Measurements from ENCODE around the gene RPL21. TPM values are rescaled to one million over a fixed set of nuclear protein-coding genes. Genes with fewer than 3 reads are reported as not detected.

Gene RPL21
- total RNA-seq, 1 donor from 2014 or later = 802 TPM

DNA sequence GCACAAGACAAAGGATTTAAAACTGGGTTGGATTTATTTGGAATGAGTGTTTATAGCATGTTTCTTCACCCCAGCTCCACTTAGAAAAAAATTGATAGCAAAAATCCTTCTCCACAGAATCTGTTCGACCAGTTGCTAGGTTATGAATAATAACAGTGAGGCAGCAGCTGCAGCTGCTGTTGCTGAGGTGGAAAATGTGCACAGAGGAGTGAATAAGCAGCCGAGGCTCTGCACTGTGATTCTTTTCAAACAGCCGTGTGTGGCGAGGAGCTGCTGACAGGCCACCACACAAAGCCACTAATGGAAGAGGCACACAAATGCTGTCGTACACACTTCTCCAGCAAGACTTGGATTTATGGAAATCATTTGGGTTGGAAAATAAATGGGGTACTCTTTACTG, 12.8 kb downstream of the RPL21 start:
- H3K27ac Mint-ChIP-seq (ENCODE audit: unreplicated experiment) = peak overlapping the region; percentile 2
- no peak overlapping the region for H3K4me3 Mint-ChIP-seq (ENCODE audit: unreplicated experiment)
- peaks cover 10% of the 10 kb centered on the region for H3K4me1 Mint-ChIP-seq (ENCODE audit: unreplicated experiment)
- H3K9me3 Mint-ChIP-seq (ENCODE audit: unreplicated experiment) = no peaks in the 10 kb centered on the region
- no peak for DNase-seq (ENCODE audit: extremely low spot score, unreplicated experiment)
- H3K27me3 Mint-ChIP-seq (ENCODE audit: unreplicated experiment) = no peaks in the 10 kb centered on the region
- peaks cover 10% of the 10 kb centered on the region for H3K36me3 Mint-ChIP-seq (ENCODE audit: unreplicated experiment)
- TF ChIP-seq, protein P1, sequence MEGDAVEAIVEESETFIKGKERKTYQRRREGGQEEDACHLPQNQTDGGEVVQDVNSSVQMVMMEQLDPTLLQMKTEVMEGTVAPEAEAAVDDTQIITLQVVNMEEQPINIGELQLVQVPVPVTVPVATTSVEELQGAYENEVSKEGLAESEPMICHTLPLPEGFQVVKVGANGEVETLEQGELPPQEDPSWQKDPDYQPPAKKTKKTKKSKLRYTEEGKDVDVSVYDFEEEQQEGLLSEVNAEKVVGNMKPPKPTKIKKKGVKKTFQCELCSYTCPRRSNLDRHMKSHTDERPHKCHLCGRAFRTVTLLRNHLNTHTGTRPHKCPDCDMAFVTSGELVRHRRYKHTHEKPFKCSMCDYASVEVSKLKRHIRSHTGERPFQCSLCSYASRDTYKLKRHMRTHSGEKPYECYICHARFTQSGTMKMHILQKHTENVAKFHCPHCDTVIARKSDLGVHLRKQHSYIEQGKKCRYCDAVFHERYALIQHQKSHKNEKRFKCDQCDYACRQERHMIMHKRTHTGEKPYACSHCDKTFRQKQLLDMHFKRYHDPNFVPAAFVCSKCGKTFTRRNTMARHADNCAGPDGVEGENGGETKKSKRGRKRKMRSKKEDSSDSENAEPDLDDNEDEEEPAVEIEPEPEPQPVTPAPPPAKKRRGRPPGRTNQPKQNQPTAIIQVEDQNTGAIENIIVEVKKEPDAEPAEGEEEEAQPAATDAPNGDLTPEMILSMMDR (IDR thresholded peaks at IDR 0.05) = no peak

DNA sequence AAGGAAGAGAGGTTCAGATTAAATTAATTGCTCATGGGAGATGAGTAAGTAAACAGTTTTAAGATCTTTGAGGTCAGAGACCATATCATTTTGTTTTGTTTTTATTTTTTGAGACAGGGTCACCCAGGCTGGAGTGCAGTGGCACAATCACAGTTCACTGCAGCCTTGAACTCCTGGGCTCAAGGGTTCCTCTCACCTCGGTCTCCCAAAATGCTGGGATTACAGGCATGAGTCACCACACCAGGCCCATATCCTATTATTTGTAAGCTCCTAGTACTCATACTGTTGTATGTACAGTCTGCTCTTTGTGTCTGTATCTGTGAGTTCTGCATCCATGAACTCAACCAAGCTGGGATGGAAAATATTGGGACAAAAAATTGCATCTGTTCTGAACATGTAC, 13.3 kb downstream of the RPL21 start:
- H3K36me3 Mint-ChIP-seq (ENCODE audit: unreplicated experiment) = peaks cover 8% of the 10 kb centered on the region
- peaks cover 10% of the 10 kb centered on the region for H3K4me1 Mint-ChIP-seq (ENCODE audit: unreplicated experiment)
- no peaks in the 10 kb centered on the region for H3K27me3 Mint-ChIP-seq (ENCODE audit: unreplicated experiment)
- no peak overlapping the region for H3K27ac Mint-ChIP-seq (ENCODE audit: unreplicated experiment)
- TF ChIP-seq, protein P1 (IDR thresholded peaks at IDR 0.05) = no peak
- DNase-seq (ENCODE audit: extremely low spot score, unreplicated experiment) = no peak
- no peak overlapping the region for H3K4me3 Mint-ChIP-seq (ENCODE audit: unreplicated experiment)
- no peaks in the 10 kb centered on the region for H3K9me3 Mint-ChIP-seq (ENCODE audit: unreplicated experiment)

DNA sequence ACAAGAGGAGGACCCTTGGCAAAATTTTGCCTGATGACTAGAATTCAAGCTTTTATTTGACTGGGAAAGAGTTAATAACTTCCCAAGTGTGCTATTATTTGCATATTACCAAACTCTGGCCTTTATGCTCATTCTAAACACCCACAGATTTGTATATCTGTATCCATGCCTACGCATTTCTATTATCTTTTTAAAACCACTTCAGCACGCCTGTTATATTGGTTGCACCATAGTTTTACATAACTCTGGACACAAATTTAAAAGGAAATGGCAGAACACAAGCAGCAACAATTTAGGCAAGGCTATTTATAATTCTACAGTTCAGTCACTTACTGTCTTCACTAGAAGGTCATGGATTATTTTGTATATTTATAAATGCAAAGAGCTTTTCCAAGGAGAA, 15.6 kb downstream of the RPL21 start:
- DNase-seq (ENCODE audit: extremely low spot score, unreplicated experiment) = no peak
- H3K36me3 Mint-ChIP-seq (ENCODE audit: unreplicated experiment) = peaks cover 3% of the 10 kb centered on the region
- no peak overlapping the region for H3K4me3 Mint-ChIP-seq (ENCODE audit: unreplicated experiment)
- H3K27me3 Mint-ChIP-seq (ENCODE audit: unreplicated experiment) = no peaks in the 10 kb centered on the region
- H3K9me3 Mint-ChIP-seq (ENCODE audit: unreplicated experiment) = no peaks in the 10 kb centered on the region
- H3K27ac Mint-ChIP-seq (ENCODE audit: unreplicated experiment) = no peak overlapping the region
- peaks cover 14% of the 10 kb centered on the region for H3K4me1 Mint-ChIP-seq (ENCODE audit: unreplicated experiment)
- TF ChIP-seq, protein P1 (IDR thresholded peaks at IDR 0.05) = no peak

DNA sequence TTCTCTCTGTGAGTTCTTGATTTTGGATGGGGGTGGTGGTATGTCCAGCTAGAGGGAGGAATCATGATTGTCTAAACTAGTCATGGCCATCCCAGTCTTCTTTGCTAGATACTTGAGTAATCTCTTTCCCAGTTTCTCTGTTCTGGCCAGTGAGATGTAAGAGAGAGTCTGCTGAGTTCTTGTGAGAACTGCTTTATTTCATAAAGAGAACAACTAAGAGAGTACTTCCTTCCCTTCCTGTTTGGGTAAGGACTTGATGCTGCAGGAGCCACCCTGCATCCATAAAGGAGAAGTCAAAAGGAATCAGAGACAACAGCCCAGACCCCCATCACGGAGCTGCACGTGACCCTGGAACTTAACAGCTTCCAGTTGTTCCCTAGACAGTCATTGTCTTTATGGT, 16.2 kb downstream of the RPL21 start:
- no peaks in the 10 kb centered on the region for H3K27me3 Mint-ChIP-seq (ENCODE audit: unreplicated experiment)
- H3K27ac Mint-ChIP-seq (ENCODE audit: unreplicated experiment) = no peak overlapping the region
- peaks cover 20% of the 10 kb centered on the region for H3K4me1 Mint-ChIP-seq (ENCODE audit: unreplicated experiment)
- TF ChIP-seq, protein P1 (IDR thresholded peaks at IDR 0.05) = no peak
- no peak for DNase-seq (ENCODE audit: extremely low spot score, unreplicated experiment)
- no peak overlapping the region for H3K4me3 Mint-ChIP-seq (ENCODE audit: unreplicated experiment)
- H3K36me3 Mint-ChIP-seq (ENCODE audit: unreplicated experiment) = peaks cover 2% of the 10 kb centered on the region
- H3K9me3 Mint-ChIP-seq (ENCODE audit: unreplicated experiment) = no peaks in the 10 kb centered on the region

DNA sequence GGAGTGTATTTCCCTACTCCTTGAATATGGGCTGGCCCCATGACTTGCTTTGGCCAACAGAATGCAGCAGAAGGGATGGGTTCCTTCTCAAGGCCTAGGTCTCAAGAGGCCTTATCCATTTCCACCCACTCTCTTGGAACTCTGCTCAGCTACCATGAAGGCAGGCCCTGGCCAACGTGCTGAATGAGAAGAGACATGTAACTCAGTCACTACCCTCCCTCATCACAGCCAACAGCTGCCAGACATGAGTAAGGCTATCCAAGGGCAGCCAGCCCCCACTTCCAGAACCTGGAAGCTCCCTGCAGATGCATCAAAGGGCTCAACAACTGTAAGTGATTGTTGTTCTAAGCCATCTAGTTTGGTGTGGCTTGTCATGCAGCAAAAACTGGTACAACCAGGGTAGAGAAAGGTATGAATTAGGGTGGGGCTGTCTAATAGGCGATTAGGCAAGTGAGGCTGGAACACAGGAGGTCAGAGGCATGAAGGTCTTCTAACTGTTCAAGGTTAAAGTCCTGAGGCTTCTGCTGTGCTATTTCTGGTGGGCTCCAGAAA, 17.8 kb downstream of the RPL21 start:
- no peaks in the 10 kb centered on the region for H3K27me3 Mint-ChIP-seq (ENCODE audit: unreplicated experiment)
- no peaks in the 10 kb centered on the region for H3K9me3 Mint-ChIP-seq (ENCODE audit: unreplicated experiment)
- no peak for DNase-seq (ENCODE audit: extremely low spot score, unreplicated experiment)
- peaks cover 34% of the 10 kb centered on the region for H3K4me1 Mint-ChIP-seq (ENCODE audit: unreplicated experiment)
- TF ChIP-seq, protein P1 (IDR thresholded peaks at IDR 0.05) = no peak
- no peak overlapping the region for H3K27ac Mint-ChIP-seq (ENCODE audit: unreplicated experiment)
- no peak overlapping the region for H3K4me3 Mint-ChIP-seq (ENCODE audit: unreplicated experiment)
- H3K36me3 Mint-ChIP-seq (ENCODE audit: unreplicated experiment) = no peaks in the 10 kb centered on the region
